DMS 273 (cell line): ENCODE data around the gene SHISA5.
"Not testable (repeated sequence)": the region's sequence is repeated elsewhere in the genome, so short reads cannot be mapped to it uniquely, and the experiment has no call there.

Source experiments
- DNase-seq: peaks from one replicate; lab custom pipeline; 2025; ENCODE audit not compliant: unreplicated experiment; lab: John Stamatoyannopoulos, UW

SHISA5 gene

DNA sequence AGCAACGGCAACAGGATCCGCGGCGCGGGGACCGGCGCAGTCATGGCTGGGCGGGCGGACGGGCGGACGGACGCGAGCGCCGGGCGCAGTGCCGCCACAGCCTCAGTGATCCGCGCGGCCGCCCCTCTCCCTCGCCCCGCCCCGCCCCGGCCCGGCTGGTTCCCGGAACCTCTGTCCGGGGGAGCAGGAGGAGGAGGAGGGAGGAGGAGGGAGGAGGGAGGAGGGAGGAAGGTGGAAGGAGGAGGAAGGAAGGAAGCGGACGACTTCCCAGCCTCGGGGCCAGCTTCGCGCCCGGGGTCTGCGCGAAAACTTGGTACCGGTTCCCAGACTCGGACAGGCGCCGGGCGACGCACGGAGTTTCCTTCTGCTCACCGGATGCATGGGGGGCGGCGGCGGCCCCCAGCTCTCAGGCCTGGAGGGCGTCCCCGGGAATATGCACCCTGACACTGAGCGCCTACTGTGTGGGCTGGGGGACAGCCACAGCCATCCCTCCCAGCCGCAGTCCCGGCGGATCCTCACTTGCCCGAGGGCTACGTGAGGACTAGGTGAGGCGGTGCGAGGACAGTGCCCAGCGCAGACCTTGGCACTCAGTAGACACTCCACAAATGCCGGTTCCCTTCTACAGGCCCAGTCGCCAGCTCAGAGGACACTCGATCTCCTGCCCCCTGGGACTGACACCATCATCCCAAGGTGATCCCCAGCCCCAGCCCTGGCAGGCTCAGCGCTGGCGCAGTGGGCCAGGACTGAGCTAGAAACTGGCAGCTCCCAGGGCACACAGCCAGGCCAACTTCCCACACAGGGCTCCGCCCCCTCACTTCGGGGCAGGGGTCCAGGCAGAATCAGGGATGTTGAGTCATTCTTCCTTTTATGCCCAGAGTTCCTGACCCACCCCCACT is at the start of gene SHISA5:
TSS of gene SHISA5 (minus strand) at position 124 of the 896 bp plus-strand sequence. CDS start at position 44, 80 bp downstream.
- DNase-seq, result peak; percentile 58

DNA sequence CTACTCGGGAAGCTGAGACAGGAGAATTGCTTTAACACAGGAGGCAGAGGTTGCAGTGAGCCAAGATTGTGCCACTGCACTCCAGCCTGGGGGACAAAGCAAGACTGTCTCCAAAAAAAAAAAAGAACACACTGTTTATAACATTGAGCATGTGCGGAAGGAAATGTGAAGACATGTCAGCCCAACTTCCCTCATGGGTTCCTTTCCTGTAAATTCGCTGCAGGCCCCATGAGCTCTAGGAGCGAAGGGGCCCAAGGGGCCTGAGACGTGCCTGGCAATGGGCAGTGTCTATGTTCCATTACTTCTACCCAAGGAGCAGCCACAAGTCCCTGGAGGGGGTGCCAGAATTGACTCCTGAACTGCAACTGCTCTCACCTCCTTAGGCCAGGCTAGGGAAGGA is 49.4 kb upstream of the SHISA5 start:
- no peak for DNase-seq

DNA sequence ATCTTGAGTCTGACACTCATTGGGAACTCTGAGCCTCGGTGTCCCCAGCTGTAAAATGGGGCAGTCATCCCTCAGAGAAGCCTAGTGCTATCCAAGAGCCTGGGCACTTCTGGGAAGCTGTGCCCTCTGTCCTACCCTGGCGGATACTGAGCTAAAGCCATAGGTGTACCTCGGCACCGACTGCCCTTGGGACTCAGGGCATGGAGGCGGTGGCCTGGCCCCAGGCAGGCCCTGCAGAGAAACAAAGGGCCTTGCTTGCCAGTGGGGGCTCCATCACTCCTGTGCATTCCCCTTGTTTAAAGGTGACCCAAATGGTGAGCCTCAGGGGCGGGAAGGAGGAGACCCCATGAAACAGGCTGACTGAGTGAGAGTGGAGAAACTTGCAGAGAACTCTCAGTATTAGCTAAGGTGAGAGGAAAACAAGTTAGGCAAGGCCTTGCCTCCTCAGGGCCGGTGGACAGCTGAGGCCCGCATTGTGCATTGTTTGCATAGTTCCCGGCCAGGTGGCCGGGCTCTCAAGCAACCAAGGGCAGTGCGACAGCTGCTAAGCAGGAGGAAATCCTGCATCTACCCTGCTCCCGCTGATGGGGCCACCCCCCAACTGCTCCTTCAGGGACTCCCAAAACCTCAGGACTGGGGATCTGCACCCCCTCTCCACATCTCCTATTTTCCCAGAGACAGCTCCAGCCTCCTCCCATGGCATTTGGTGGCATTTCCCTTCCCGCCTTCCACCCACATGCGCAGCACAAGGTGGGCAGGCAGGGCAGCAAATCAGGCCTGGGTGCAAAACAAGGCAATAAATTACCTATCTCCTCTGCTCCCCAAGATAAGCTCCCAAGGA is 48.4 kb upstream of the SHISA5 start:
- DNase-seq, result no peak

DNA sequence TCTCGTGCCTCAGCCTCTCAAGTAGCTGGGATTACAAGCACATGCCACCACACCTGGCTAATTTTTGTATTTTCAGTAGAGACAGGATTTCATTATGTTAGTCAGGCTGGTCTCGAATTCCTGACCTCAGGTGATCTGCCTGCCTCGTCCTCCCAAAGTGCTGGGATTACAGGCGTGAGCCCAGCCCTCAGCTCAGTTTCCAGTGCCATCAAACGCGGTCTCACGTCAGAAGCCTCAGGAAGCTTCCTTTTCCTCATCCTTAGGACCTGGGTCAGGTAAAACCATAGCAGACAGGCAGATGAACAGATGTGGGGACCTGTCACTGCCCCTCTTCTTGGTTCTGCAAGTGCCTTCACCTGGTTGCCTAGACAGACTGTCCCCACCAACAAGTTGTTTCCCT is 47.7 kb upstream of the SHISA5 start:
- DNase-seq, result not testable (repeated sequence)

GRCh38 chr3:48548729-48549705 is 45.0 kb upstream of the SHISA5 start:
- DNase-seq, result peak; percentile 84

- no peak for DNase-seq
Observed at GRCh38 chr3:48548126-48548525, 44.2 kb upstream of the SHISA5 start.

DNA sequence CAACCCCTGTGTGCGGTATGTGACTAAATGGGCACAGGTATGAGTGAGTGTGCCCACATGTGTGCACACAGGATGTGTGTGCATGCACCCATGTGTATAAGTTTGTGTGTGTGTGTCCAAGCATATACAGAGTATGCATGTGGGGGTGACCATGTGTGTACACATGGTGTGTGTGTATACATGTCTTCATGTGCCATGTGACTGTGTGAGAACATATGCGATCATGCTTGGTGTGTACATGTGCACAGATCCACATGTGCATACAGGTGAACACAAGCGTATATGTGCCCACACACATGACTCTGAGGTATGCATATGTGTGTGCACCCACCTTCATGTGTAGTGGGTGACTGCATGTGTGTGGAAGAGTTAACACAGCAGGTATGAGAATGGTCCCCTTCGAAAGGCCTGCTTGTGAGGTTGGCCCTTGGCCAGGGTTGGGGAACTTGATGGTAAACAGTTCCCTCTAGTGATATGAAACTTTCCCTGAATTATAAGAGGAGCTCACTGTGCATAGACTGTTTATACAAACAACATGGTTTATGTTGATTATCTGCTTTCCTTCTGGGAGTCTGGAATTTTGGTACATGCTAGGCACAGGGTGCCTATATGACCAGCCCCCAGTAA is 42.3 kb upstream of the SHISA5 start:
- DNase-seq, result peak; percentile 41

- no peak for DNase-seq
Observed at GRCh38 chr3:48544141-48544540, 40.2 kb upstream of the SHISA5 start.

- peak; percentile 89 for DNase-seq
Observed at GRCh38 chr3:48543271-48543866, 39.4 kb upstream of the SHISA5 start.

- no peak for DNase-seq
Observed at GRCh38 chr3:48538451-48538850, 34.5 kb upstream of the SHISA5 start.

DNA sequence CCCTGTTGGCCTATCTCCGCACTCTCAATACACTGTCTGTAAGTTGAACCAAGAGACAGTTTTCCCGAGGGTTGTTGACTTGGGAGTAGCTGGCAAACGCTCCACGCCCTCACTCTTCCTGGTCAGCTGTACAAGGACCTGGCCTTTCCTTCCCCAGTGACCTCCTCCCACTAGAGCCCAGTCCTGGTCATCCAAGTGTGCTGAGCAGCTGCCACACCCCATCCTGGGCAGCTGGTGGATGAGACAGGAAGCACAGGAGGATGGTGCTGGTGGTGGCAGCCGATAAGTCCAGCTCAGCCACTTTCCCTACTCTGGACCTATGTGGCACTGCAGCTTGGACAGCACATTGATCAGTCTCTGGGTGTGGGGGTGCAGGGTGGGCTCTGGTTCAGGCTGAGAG is 32.8 kb upstream of the SHISA5 start:
- no peak for DNase-seq

- no peak for DNase-seq
Observed at GRCh38 chr3:48536116-48536515, 32.1 kb upstream of the SHISA5 start.

DNA sequence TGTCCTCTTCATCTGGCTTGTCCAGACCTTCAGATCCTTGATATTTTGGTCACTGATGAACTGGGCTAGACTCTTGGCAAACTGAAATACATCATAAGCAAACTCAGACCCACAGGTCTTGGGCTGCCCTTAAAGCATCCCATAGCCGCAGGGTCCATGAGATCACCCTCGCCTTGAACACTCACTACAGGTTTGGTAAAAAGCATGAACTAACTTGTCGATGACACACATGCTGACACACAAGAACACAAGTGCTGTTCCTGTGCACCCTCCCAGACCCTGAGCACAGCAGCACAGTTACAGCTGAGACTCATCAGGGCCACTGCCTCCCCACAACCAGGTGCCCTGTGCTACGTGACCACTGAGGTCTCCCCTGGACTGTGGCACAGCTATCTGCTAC is 31.6 kb upstream of the SHISA5 start:
- no peak for DNase-seq

- no peak for DNase-seq
Observed at GRCh38 chr3:48532977-48533337, 29.0 kb upstream of the SHISA5 start.

GRCh38 chr3:48532271-48532976 is 28.4 kb upstream of the SHISA5 start:
- no peak for DNase-seq

- DNase-seq, result not testable (repeated sequence)
Observed at GRCh38 chr3:48530701-48531100, 26.7 kb upstream of the SHISA5 start.

GRCh38 chr3:48528754-48529153 is 24.8 kb upstream of the SHISA5 start:
- no peak for DNase-seq

GRCh38 chr3:48528048-48528447 is 24.1 kb upstream of the SHISA5 start:
- no peak for DNase-seq

DNA sequence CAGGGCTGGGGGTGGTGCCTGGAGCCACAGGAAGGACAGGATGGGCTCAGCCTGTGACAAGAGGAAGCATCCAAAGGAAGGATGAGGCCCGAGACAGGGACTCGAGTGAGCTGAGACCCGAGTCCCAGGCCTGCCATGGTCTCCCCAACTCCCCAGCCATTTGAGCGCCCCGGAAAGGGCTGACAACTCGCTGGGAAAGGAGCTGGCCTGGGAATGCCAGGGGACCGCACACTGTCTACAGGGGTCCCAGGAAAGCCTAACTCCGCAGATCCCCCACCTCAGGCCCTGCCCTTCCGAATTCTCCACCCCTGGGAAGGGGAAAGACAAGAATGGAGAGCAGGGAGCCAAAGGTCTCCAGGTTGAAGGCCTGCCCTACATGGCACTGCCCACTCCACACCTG is 21.0 kb upstream of the SHISA5 start:
- no peak for DNase-seq
